Measurements from ENCODE around the gene MKI67. TPM values are rescaled to one million over a fixed set of nuclear protein-coding genes. Genes with fewer than 3 reads are reported as not detected.

MKI67 gene
- polyA plus RNA-seq, 1 donor from 2014 or later = 0.16 TPM

- Histone ChIP-seq H3K27ac (ENCODE audit: low read length) (no peak overlapping the region), H3F3A (ENCODE audit: insufficient read depth, low read length, poor library complexity, severe bottlenecking) (no peaks in the 10 kb centered on the region), H3K36me3 (ENCODE audit: insufficient read depth, low read length) (no peaks in the 10 kb centered on the region), H3K9me2 (ENCODE audit: insufficient read depth, low read length) (no peaks in the 10 kb centered on the region), H3K4me2 (ENCODE audit: low read length) (no peak overlapping the region), H3K4me3 (ENCODE audit: low read length) (no peak overlapping the region), H3K9me3 (ENCODE audit: low read length) (no peaks in the 10 kb centered on the region), H2AFZ (ENCODE audit: low read depth, low read length) (no peak overlapping the region), H3K79me2 (replicated peaks; ENCODE audit: insufficient read depth, low read length) (no peaks in the 10 kb centered on the region), H3K27me3 (ENCODE audit: insufficient read depth, low read depth, low read length) (no peaks in the 10 kb centered on the region), H3K9ac (ENCODE audit: low read length) (no peak overlapping the region), H4K20me1 (ENCODE audit: insufficient read depth) (no peaks in the 10 kb centered on the region)
- TF ChIP-seq EP300 (conservative IDR thresholded peaks at IDR 0.05; ENCODE audit: poor library complexity, severe bottlenecking) (no peak), RAD21 (conservative IDR thresholded peaks at IDR 0.05) (no peak), EZH2 (IDR thresholded peaks at IDR 0.05; ENCODE audit: borderline replicate concordance, insufficient read depth, low read length, poor library complexity, severe bottlenecking) (no peak), CTCF (IDR thresholded peaks at IDR 0.05; ENCODE audit: poor library complexity, severe bottlenecking) (no peak), SMC3 (conservative IDR thresholded peaks at IDR 0.05; ENCODE audit: poor library complexity) (no peak), POLR2AphosphoS5 (IDR thresholded peaks at IDR 0.05) (no peak), MXI1 (conservative IDR thresholded peaks at IDR 0.05; ENCODE audit: poor library complexity, severe bottlenecking) (no peak), TAF1 (IDR thresholded peaks at IDR 0.05; ENCODE audit: low read depth) (no peak), REST (IDR thresholded peaks at IDR 0.05; ENCODE audit: borderline replicate concordance) (no peak)
Observed at GRCh38 chr10:128081720-128082119, 44.5 kb downstream of the MKI67 start.

GRCh38 chr10:128081222-128081621, 45.0 kb downstream of the MKI67 start:
- Histone ChIP-seq H3K27ac (ENCODE audit: low read length) (no peak overlapping the region), H3K27me3 (ENCODE audit: insufficient read depth, low read depth, low read length) (no peaks in the 10 kb centered on the region), H3K36me3 (ENCODE audit: insufficient read depth, low read length) (no peaks in the 10 kb centered on the region), H3K4me3 (ENCODE audit: low read length) (no peak overlapping the region), H3K9me3 (ENCODE audit: low read length) (no peaks in the 10 kb centered on the region), H4K20me1 (ENCODE audit: insufficient read depth) (no peaks in the 10 kb centered on the region), H3K9ac (ENCODE audit: low read length) (no peak overlapping the region), H3K79me2 (replicated peaks; ENCODE audit: insufficient read depth, low read length) (no peaks in the 10 kb centered on the region), H2AFZ (ENCODE audit: low read depth, low read length) (no peak overlapping the region), H3F3A (ENCODE audit: insufficient read depth, low read length, poor library complexity, severe bottlenecking) (no peaks in the 10 kb centered on the region), H3K9me2 (ENCODE audit: insufficient read depth, low read length) (no peaks in the 10 kb centered on the region), H3K4me2 (ENCODE audit: low read length) (no peak overlapping the region)
- TF ChIP-seq EZH2 (IDR thresholded peaks at IDR 0.05; ENCODE audit: borderline replicate concordance, insufficient read depth, low read length, poor library complexity, severe bottlenecking) (no peak), RAD21 (conservative IDR thresholded peaks at IDR 0.05) (no peak), MXI1 (conservative IDR thresholded peaks at IDR 0.05; ENCODE audit: poor library complexity, severe bottlenecking) (no peak), SMC3 (conservative IDR thresholded peaks at IDR 0.05; ENCODE audit: poor library complexity) (no peak), EP300 (conservative IDR thresholded peaks at IDR 0.05; ENCODE audit: poor library complexity, severe bottlenecking) (no peak), CTCF (IDR thresholded peaks at IDR 0.05; ENCODE audit: poor library complexity, severe bottlenecking) (no peak), POLR2AphosphoS5 (IDR thresholded peaks at IDR 0.05) (no peak), TAF1 (IDR thresholded peaks at IDR 0.05; ENCODE audit: low read depth) (no peak), REST (IDR thresholded peaks at IDR 0.05; ENCODE audit: borderline replicate concordance) (no peak)
